PC-9 (cell line): ENCODE measurements around the gene GPX3.

Experiments
- CTCF ChIP-seq: fragments of 200-600 bp; sonication (generic); conservative IDR thresholded peaks from 2 replicates; pipeline ENCODE4 v1.6.1; 2017; ENCODE audit warnings: mixed run types, antibody characterized with exemption, mild to moderate bottlenecking, moderate library complexity
- EZH2 ChIP-seq: fragments of 200-600 bp; sonication (generic); IDR thresholded peaks from 2 replicates; pipeline ENCODE4 v1.8.0; 2017; ENCODE audit warnings: antibody characterized with exemption, low read depth

GRCh38 chr5:150993826-150994412, 26.5 kb upstream of the GPX3 start:
- TF ChIP-seq CTCF = no peak
- TF ChIP-seq EZH2 = no peak
